GM19025 (cell line): ENCODE data around the gene SDK2.

ENCODE experiments used
- ATAC-seq: cut with Tn5 transposase; IDR thresholded peaks from one replicate; pipeline ENCODE4 v1.9.1; 2021; ENCODE audit warnings: mild to moderate bottlenecking, low read depth, moderate library complexity; ENCODE audit not compliant: unreplicated experiment

The SDK2 gene

DNA sequence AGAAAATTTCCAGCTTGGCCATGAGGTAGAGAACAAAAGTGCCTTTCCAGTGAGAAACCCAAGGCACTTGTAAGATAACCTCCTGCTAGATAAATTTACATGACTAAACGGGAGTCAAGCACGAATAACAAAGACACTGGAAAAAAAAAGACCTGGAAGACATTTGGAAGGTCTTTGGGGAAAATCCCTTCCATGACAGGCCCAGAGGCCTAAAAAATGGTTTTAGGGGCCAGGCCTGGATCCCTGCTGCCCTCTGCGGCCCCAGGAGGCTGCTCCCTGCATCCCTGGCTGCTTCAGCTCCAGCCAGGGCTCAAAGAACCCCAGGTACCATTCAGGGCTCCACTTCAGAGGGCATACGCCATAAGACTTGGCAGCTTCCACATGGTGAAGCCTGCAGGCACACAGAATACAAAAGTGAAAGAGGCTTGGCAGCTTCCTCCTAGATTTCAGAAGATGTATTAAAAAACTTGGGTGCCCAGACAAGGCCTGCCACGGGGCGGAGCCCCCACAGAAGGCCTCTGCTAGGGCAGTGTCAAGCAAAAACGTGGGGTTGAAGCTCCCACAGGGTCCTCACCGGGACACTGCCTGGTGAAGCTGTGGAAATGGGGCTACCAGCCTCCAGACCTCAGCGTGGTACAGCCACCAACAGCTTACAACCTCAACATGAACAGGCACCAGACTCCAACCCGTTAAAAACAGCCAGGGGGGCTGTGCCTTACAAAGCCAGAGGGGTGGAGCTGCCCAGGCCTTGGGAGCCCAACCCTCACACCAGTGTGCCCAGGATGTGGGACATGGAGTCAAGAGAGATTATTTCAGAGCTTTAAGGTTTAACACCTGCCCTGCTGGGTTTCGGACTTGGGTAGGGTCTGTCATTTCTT is 77.1 kb downstream of the SDK2 start:
- ATAC-seq: no peak

DNA sequence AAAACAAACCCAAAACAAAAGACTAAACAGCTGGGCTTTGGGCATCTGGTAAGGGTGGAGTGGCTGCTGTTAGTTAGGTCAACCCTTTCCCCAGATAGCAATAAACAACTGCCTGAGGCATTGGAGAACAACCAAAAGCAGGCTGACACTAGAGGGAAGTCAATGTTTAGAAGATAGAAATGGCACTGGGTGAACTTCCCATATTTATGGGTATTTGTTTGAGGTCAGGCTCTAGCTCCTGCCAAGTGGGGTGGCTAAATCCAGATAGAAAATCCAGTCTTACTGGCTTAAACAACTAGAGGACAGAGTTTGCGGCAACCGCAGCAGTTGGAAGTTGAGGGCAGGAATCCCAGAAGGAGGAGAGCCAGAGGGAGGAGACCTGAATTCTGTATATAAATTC is 79.4 kb downstream of the SDK2 start:
- ATAC-seq: no peak

DNA sequence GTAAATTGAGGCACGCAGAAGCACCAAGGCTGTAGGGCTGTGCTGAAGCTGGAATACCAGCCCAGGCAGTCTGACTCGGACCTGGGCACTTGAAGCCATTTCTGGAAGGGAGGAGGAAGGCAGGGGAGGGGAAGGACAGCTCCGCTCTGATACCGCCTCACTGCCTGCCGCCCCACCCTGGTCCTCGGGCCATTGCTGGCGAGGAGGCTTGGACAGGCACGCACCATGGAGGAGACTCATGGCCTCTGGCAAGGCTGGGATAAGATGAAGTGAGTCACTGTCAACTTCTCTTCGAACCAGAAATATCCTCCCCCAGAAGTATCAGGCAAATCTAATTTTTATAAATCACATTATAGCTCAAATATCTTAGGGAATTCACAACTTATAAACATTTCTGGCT is 81.3 kb downstream of the SDK2 start:
- no peak for ATAC-seq

DNA sequence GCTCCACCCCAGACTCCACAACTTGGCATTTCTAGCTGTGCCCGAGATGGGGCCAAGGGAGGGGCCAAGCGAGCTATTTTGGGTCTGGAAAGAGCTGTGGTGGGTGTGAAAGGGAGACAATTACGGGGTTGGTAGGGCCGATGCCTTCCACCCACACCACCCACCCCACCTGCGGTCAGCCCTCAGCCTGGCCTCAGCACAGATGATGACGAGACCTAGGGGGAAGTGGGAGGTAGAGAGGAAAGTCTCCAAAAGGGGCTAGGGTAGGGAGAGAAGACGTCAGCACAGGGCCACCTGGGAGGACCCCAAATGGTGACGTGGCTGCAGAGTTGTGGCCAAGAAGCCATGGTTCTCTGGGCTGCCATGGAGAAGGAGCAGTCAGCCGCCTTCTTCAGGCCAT is 83.1 kb downstream of the SDK2 start:
- ATAC-seq: no peak

DNA sequence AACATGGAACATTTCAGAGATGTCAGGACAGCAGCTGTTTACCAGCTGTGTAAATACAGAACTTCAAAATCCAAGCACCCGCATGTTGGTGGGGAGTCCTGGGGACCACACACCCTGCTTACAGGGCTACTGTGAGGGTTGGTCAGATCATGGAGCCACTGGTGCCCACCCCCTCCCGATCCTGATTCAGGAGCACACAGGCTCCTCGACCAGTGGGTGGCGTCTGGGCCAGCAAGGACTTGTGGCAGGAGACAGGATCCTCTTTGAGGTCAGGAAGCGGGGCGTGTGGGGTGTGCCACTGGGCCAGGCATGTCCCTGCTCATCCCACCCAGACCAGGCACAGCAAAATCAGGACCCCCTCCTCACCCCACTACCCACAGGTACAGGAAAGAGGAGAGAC is 83.6 kb downstream of the SDK2 start:
- no peak for ATAC-seq

DNA sequence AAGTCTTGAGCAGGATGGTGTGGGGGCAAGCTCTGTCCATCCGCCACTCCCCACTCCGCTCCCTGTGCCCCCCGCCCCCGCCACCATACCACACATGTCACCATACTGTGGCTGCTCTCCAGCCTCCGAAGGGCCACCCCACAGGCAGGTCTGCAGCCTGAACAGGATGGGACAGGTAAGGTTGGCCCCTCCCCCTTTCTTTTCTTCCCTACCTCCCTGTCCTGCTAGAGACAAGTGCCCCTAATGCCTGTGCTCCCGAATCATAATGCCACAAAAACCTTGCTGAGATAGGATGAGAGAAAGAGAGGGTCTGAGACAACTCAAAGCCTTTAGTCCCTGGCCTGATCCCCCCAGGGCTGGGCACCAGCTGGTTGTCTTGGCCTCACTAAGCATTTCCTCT is 84.7 kb downstream of the SDK2 start:
- ATAC-seq: no peak

DNA sequence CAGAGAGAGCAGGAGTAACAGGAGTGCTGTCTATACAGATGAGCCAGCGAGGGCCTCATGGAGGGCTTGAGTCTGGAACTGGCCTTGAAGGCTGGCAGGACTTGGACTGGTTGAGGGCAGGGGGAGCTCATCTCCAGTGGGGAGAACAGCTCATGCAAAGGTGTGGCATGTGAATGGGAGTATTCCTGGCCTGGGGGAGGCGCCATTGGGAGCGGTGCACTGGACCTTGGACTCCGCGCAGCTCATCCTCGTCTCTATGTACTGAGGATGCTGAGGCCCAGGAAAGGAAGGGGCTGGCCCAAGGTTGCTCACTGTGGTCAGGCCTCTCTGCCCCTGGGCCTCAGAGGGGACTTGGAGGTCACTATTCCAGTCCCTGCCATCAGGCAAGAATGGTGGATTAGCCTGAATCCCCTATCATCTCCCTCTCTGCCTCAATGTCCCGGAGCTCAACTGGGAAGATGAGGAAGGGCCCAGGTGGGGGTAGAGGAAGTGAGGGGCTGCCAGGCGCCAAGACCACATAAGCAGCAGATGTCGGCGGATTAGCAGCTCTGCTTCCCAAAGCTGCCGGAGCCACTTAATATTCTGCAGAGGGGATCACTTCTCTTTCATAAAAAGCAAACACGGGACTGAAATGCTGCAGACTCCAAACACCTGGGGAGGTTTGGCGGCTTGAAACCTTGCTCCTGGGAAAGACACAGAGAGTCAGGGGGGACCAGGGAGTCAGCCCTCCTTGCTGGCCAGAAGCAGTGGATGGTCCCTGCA is 88.9 kb downstream of the SDK2 start:
- ATAC-seq: no peak

DNA sequence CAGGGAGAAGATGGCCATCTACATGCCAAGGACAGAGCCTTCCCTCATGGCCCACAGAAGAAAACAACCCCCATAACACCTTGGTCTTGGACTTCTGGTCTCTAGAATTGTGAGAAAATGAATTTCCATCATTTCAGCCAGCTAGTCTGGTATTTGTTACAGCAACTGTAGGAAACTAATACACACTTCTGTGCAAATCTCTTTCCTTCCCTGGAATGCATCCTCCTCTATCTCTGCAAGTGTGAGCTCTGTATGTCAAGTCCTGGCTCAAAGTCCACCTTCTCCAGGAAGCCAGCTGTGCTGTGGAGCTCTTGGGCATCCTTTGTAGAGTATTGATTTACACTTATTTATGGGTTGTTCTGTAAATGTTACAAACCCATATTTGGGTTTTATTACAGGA is 89.7 kb downstream of the SDK2 start:
- ATAC-seq: no peak

DNA sequence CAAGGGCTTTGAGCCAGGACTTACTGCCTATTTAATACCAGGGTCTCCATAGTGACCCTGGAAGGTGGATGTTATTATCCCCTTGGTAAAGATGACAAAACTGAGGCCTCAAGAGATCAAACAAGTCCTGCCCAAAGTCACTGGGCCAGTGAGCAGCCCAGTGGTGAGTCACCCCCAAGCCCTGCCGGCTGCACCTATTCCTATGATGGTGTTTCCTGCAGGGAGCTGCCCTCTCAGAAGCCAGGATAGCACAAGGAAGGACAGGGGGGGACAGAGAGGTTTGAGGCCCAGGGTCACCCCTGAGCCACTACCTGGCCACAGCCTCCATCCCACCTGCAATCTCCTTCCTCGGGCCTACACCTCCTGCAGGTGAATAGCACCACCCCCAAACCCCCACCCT is 90.9 kb downstream of the SDK2 start:
- ATAC-seq: no peak

DNA sequence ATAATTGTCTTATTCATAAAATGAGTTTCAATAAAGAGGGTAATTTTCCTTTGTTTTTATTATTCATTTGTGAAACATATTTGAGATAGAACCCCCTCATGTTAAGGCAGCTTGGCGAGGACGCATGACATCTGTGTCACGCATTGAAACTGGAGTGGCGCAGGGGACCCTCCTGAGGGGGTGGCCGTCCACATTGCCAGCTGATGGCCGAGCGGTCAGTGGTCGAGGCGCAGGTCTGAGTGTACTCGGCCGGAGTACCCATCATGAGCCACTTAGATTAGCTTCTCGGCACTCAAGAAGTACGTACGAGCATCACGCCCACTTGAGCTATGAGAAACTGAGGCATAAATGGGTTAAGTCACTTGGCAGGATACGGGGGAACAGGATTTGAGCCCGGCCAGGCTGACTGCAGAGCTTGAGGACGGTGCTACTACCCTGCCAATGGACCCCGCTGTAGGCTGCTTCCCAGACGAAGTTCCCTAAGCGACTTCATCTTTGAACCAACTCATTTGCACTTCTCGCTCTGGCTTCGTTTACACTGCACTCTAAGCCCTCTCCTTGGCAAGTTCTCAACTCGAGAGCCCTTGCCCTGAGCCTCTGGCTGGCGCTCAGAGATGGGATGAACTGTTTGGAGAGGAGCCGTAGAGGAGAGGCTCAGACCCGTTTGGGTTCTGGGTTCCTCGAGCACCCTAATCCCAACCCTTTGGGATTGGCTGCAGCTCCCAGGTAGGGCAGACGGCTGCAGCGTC is 91.8 kb downstream of the SDK2 start:
- ATAC-seq: no peak

DNA sequence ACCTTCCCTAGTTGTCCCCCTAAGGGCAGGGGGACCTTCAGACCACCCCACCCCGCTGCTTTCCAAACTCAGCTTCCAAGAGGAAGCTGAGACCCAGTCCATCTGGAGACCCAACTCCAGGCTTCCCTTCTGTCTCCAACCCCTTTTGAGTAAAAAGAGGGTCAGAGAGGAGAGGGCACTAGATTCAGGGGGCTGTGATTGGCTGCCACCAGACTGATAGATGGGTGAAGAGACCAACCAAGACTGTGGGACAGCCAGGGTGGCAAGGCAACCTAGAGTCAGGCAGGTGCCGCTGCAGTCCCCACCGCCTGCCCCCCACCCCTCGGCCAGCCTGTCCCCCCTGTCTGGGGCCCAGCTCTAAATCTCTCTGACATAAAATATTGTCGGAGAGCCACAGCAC is 92.5 kb downstream of the SDK2 start:
- no peak for ATAC-seq

DNA sequence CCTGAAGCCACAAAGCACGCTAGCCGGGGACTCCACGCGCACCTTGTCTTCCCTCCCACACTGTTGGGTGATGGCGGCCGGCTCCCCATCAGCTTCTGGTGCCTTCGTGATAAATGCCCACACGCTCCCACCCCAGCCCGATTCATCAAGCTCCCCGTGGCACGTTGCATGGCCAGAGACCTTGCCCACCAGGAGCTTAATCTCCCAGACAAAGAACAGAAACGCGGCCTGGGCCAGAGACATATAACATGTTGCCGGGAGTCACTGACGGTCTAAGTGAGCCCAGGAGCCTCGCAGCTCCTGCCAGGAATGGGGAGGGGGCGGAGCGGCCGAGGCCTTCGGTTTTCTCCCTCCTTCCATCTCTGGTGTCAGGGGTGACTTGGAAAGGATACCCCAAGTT is 93.1 kb downstream of the SDK2 start:
- no peak for ATAC-seq

DNA sequence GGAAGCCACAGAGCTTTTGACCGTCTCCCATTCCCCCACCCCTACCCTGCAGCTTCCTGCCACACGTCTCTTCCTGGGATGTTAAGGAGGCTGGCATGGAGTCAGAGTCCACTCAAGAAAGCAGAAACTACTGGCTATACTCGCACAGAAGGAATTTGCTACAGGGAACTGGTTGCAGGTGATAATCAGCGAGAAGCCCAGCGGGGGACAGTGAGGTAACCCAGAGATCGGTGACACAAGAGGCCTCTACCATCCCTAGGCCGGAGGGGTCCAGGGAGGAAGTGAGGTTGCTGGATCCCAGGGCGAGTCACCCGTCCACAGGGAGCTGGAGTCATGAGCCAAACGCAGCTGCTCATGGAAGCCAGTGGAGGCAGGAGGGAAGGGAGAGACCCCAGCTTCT is 93.7 kb downstream of the SDK2 start:
- ATAC-seq: no peak

DNA sequence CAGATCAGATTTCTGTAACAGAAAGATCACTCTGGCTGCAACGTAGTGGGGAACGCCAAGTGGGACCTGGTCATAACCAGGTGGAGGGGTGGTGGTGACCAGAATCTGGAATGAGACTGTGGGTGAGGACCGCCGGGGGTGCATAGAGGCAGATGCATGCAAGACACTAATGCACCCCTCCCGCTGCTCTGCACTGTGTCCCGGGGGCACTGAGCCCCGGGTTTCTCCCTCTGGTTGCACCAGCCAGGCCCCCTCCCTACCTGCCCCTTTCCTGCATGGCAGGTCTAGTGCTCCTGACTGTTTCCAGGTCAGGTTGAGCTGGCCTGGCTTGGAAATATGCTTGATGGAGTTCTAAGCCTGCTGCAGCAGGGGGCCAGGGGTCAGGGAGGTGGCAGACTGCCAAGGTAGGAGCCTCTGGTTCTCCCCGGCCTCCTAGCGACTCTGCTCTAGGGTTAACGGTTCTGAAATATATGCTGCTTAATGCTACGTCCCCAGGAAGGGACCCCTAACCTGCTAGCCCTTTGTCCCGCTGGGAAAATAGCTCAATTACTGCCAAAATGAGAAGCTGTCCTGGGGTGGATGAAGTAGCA is 94.3 kb downstream of the SDK2 start:
- no peak for ATAC-seq

DNA sequence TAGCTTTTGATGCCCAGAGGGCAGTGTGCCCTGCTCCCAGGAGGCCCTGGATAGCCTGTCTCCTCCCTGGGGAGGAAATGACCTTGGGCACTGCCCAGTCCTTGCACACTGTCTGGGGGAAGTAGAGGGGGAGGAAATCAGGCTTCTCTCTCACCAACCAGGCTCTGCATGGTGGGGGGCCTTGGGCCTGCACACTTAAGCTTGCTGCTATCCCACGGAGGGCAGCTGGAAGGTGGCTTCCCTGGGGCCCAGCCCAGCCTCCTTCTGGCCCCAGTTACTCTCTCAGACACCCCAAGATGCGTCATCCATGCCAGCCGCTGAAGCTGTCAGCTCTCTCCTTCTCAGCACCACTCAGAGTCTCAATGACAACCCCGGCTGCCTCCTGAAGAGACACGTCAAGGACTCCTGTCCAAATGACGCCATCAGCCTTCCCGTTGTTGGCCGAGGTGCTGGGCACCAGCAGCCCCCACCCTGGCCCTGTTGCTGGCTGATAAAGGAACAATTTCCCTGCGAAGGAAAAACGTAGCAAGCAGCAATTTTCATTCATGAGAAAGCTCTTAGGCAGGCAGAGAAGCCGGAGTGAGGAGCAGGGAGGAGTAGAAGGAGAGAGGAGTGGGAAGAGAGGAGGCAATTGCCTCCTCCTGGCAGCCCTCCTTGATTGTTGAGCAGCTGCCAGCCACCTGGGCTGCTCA is 95.5 kb downstream of the SDK2 start:
- ATAC-seq: no peak

DNA sequence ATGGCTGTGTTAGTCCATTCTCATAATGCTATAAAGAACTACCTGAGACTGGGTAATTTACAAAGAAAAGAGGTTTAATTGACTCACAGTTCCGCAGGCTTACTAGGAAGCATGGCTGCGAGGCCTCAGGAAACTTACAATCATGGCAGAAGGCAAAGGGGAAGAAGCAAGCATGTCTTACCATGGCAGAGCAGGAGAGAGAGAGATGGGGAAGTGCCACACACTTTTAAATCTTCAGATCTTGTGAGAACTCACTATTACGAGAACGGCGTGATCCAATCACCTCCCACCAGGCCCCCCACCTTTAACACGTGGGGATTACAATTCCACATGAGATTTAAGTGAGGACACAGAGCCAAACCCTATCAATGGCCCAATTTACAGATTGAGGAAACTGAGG is 96.5 kb downstream of the SDK2 start:
- no peak for ATAC-seq

DNA sequence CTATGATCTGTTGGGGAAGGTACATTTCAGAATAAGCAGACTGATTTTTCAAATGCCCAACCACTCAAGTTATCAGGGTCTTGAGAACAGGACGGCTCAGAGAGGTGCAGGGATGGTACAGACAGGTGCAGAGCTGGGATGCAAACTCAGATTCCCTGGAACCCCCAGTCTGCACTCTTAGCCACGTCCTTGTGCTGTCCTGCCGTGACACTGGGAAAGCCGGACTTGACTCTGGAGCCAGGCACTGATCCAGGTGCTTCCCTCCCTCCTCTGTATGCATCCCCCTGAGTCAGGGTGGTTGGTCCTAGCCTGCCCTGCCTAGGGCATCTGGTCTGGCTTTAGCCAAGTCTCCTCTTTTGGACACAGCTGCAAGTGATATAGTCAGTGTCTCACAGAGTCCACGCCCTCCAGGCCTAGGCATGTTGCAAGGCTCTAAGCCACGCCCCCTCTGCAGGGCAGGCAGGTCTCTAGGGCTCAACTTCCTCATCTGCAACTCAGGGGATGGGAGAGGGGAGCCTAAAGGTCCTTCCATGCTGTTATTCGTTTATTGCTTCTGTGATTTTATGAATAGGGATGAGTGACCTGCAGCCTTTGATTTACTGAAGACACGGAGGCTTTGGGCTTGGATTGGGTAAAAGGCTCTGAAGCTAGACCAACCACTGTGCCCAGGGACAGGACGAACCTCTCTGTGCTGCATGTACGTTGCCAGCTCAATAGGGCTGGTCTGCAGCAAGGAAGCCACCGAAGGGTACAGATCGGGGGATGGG is 97.3 kb downstream of the SDK2 start:
- no peak for ATAC-seq

DNA sequence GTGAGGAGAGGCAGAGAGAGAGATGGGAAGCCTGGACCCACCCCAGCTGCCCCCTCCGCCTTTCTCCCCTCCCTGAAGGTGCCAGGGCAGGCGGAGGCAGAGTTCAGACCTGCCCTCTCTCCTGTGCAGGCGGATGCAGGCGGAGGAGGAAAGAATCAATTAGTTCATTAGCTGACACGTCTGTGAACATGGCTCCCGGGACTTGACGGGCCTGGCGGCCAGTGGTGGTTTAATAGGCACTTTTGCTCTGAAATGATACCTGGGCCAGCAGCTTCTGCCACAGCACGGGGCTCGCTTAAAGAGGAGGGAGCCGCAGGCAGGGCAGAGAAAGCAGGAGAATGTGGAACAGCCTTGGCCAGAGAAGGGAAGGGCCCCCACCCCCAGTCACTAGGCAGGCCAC is 98.1 kb downstream of the SDK2 start:
- no peak for ATAC-seq
